K562 (cell line): Measurements from ENCODE around the gene MPHOSPH9. TPM values are rescaled to one million over a fixed set of nuclear protein-coding genes. Genes with fewer than 3 reads are reported as not detected.
A peak's percentile ranks its signal among the peaks of the same experiment; 100 is the strongest.

Experiments
- ADNP ChIP-seq: fragments of 200-800 bp; sonication (Bioruptor generic); IDR thresholded peaks from 2 replicates; pipeline ENCODE4 v1.6.1; 2016; ENCODE audit warnings: missing genetic modification characterization, missing compliant biosample characterization
- CCAR2 ChIP-seq: fragments of 200-400 bp; formaldehyde crosslinking; IDR thresholded peaks from 2 replicates; pipeline ENCODE4 v1.6.1; 2017; ENCODE audit warnings: mild to moderate bottlenecking, low read depth, low read length
- CLOCK ChIP-seq: fragments of 250-450 bp; sonication (Bioruptor Pico); IDR thresholded peaks from 2 replicates; pipeline ENCODE4 v1.4.0; 2020; ENCODE audit warnings: mild to moderate bottlenecking, moderate library complexity, borderline replicate concordance
- HDAC6 ChIP-seq: IDR thresholded peaks from 2 replicates; pipeline ENCODE4 v1.6.1; 2012; ENCODE audit warnings: low read depth, mild to moderate bottlenecking, control low read depth, inconsistent platforms, low read length, moderate library complexity
- HOMEZ ChIP-seq: fragments of 250-450 bp; sonication (Bioruptor Pico); IDR thresholded peaks from 2 replicates; pipeline ENCODE4 v1.4.0; 2020; ENCODE audit warnings: mild to moderate bottlenecking, moderate library complexity
- KAT2B ChIP-seq: IDR thresholded peaks from one replicate; pipeline ENCODE4 v1.6.1; 2012; ENCODE audit warnings: low read depth, mild to moderate bottlenecking, control low read depth, inconsistent platforms, low read length, moderate library complexity
- MAFF ChIP-seq: IDR thresholded peaks from 2 replicates; pipeline ENCODE4 v1.6.1; 2012; ENCODE audit warnings: low read length, improper control_type of control experiment
- PHF8 ChIP-seq: fragments of 200-600 bp; sonication (generic); IDR thresholded peaks from 2 replicates; pipeline ENCODE4 v1.6.1; 2012; ENCODE audit warnings: mixed run types, mild to moderate bottlenecking, inconsistent platforms, low read length, moderate library complexity, borderline replicate concordance
- PPARD ChIP-seq: fragments of 250-450 bp; sonication (Bioruptor Pico); IDR thresholded peaks from 2 replicates; pipeline ENCODE4 v1.8.0; 2022; ENCODE audit warnings: inconsistent platforms, mild to moderate bottlenecking, moderate library complexity
- RBM39 ChIP-seq: fragments of 200-400 bp; formaldehyde crosslinking; optimal IDR thresholded peaks from 2 replicates; pipeline ENCODE3; 2018; ENCODE audit warnings: low read depth, low read length
- RNF2 ChIP-seq: sonication (generic); IDR thresholded peaks from 2 replicates; pipeline ENCODE4 v1.6.1; 2016
- SMARCA5 ChIP-seq: fragments of 450-650 bp; IDR thresholded peaks from 2 replicates; pipeline ENCODE4 v1.6.1; 2016
- SRSF9 ChIP-seq: fragments of 200-400 bp; formaldehyde crosslinking; IDR thresholded peaks from 2 replicates; pipeline ENCODE4 v1.6.1; 2017; ENCODE audit warnings: low read depth, low read length, borderline replicate concordance
- TBL1XR1 ChIP-seq, 2 experiments: IDR thresholded peaks; 2 replicates each; pipeline ENCODE4 v1.6.1; 2012; ENCODE audit warnings: improper control_type of control experiment in 2 of 2, low read length in 2 of 2, mild to moderate bottlenecking in 1 of 2
- ZKSCAN3 ChIP-seq: fragments of 250-450 bp; sonication (Bioruptor Pico); IDR thresholded peaks from 2 replicates; pipeline ENCODE4 v1.4.0; 2020
- ZNF184 ChIP-seq: sonication (generic); formaldehyde crosslinking; IDR thresholded peaks from 2 replicates; pipeline ENCODE4 v1.5.0; 2020; ENCODE audit warnings: missing genetic modification reagents
- ZNF212 ChIP-seq: fragments of 450-650 bp; formaldehyde crosslinking; IDR thresholded peaks from 2 replicates; pipeline ENCODE4 v1.4.0; 2020; ENCODE audit warnings: mild to moderate bottlenecking
- ZNF3 ChIP-seq: fragments of 250-450 bp; sonication (Bioruptor Pico); IDR thresholded peaks from 2 replicates; pipeline ENCODE4 v1.5.0; 2021; ENCODE audit warnings: mild to moderate bottlenecking, moderate library complexity
- ZNF347 ChIP-seq: fragments of 450-650 bp; formaldehyde crosslinking; IDR thresholded peaks from 2 replicates; pipeline ENCODE4 v1.4.0; 2020; ENCODE audit warnings: low read depth, mild to moderate bottlenecking, moderate library complexity
- ZNF507 ChIP-seq: conservative IDR thresholded peaks from 2 replicates; pipeline ENCODE4 v1.6.1; 2017; ENCODE audit warnings: missing genetic modification characterization, missing compliant biosample characterization
- ZSCAN29 ChIP-seq: fragments of 450-650 bp; IDR thresholded peaks from 2 replicates; pipeline ENCODE4 v1.6.1; 2017
- polyA plus RNA-seq, 8 experiments: library from polyadenylated mRNA; depleted of rRNA in 4 of 8; stranded (reverse) in 5 of 8; unstranded in 3 of 8; fragments of >200 nt; fragmentation: Nextera tagmentation in 2 of 8; fragmentation: Illumina TruSeq in 1 of 8; extraction: Ambion mirVana in 2 of 8; extraction: Trizol in 1 of 8; gene quantifications; 2 replicates each; pipeline versions ENCODE4 v1.2.1 to v1.2.3, GENCODE V29; 2011 to 2014; ENCODE audit warnings: inconsistent platforms in 1 of 8, missing spikeins in 1 of 8
- total RNA-seq, 7 experiments: library from RNA; depleted of rRNA in 6 of 7; stranded (reverse); fragments of >200 nt in 6 of 7; fragmentation: Illumina TruSeq in 2 of 7; extraction: Trizol in 2 of 7; gene quantifications; 2 replicates each; pipeline versions ENCODE4 v1.2.1 to v1.2.3, GENCODE V29; 2011 to 2021; ENCODE audit warnings: low replicate concordance in 1 of 7
- TF ChIP-seq, protein P1 (sequence below): fragments of 450-650 bp; IDR thresholded peaks from 2 replicates; pipeline ENCODE4 v1.6.1; 2016; ENCODE audit warnings: borderline replicate concordance

Gene MPHOSPH9
- total and polyA plus RNA-seq, 9 of the 15 experiments (the other 6 are each of a cell fraction or from before 2014, with no cell fraction given) = 14.2 to 103 (median 54.5) TPM

- TF ChIP-seq HOMEZ (CRISPR knock-in tag) = no peak
- TF ChIP-seq ZNF347 (CRISPR knock-in tag) = no peak
- no peak for TF ChIP-seq ZKSCAN3 (CRISPR knock-in tag)
- no peak for TF ChIP-seq ZNF184 (CRISPR knock-in tag)
- no peak for TF ChIP-seq RBM39
- TF ChIP-seq, protein P1, sequence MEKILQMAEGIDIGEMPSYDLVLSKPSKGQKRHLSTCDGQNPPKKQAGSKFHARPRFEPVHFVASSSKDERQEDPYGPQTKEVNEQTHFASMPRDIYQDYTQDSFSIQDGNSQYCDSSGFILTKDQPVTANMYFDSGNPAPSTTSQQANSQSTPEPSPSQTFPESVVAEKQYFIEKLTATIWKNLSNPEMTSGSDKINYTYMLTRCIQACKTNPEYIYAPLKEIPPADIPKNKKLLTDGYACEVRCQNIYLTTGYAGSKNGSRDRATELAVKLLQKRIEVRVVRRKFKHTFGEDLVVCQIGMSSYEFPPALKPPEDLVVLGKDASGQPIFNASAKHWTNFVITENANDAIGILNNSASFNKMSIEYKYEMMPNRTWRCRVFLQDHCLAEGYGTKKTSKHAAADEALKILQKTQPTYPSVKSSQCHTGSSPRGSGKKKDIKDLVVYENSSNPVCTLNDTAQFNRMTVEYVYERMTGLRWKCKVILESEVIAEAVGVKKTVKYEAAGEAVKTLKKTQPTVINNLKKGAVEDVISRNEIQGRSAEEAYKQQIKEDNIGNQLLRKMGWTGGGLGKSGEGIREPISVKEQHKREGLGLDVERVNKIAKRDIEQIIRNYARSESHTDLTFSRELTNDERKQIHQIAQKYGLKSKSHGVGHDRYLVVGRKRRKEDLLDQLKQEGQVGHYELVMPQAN = no peak
- TF ChIP-seq KAT2B = no peak
- peak; percentile 61; the same call in 1 of the 2 replicates for TF ChIP-seq RNF2
- no peak for TF ChIP-seq SRSF9
- TF ChIP-seq CCAR2 = no peak
- TF ChIP-seq ZNF3 (CRISPR knock-in tag) = no peak
- no peak for TF ChIP-seq PPARD (CRISPR knock-in tag)
- TF ChIP-seq SMARCA5 = no peak
- TF ChIP-seq CLOCK = no peak
- no peak for TF ChIP-seq ZNF212 (CRISPR knock-in tag)
- no peak for TF ChIP-seq ADNP
- TF ChIP-seq MAFF = peak; percentile 99
- TF ChIP-seq HDAC6 = no peak
- no peak for TF ChIP-seq ZNF507 (tag)
- TF ChIP-seq TBL1XR1 (IDR thresholded peaks at IDR 0.05; ENCODE audit: low read length in 2 of 2) = peak in 1 of 2 experiments; percentile 59; a peak in 2 of 4 replicates
- no peak for TF ChIP-seq ZSCAN29
- TF ChIP-seq PHF8 = no peak
Measured at GRCh38 chr12:123126294-123127181, 106.4 kb downstream of the MPHOSPH9 start (continued).
